ENCODE measurements around the gene C2orf68. TPM values are rescaled to one million over a fixed set of nuclear protein-coding genes. Genes with fewer than 3 reads are reported as not detected.

The C2orf68 gene
- total and polyA plus RNA-seq, 2 of the 8 experiments (the other 6 are each of a cell fraction or from before 2014, with no cell fraction given): 46.3 to 49.4 TPM

DNA sequence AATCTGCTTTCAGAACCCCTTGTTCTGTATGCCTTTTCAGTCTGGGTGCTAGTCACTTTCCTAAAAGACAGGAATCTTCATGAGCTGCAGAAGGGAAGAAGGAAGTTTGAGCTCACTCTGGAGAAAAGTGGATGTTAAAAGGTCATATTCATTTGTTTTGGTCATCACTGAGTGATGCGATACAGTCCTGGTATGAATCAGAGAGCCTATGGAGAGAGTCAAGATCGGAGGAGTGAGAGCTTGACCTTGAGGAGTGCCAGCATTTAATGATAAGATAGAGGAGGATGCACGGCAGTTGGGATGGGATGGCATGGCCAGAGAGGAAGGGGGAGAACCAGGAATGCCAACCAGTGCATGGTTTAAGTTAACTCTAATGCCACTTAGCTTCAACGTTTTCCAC is 23.8 kb upstream of the C2orf68 start:
- WGBS, 2 experiments (ENCODE audit: extremely low coverage in 1 of 2, insufficient coverage in 1 of 2, insufficient read length in 1 of 2, insufficient replicate concordance in 2 of 2, low coverage in 1 of 2, low lambda C conversion rate in 2 of 2, missing lambda C conversion rate in 1 of 2): 87% methylated on average over 4 of the region's 4 CpGs; no CpG with 5 or more reads in 1 of the 2 experiments
- Histone ChIP-seq H3K23me2 (ENCODE audit: low read depth, low read length) (no peaks in the 10 kb centered on the region), H2AFZ (ENCODE audit: low read length) (no peak overlapping the region), H3K56ac (replicated peaks; ENCODE audit: insufficient read length, low read depth, low read length) (no peak overlapping the region), H4K5ac (ENCODE audit: insufficient read length, low read depth, low read length) (no peak overlapping the region), H2BK12ac (ENCODE audit: low read depth, low read length) (no peak overlapping the region), H4K91ac (replicated peaks; ENCODE audit: insufficient read length, low read length) (no peak overlapping the region), H3K14ac (ENCODE audit: insufficient read length) (no peak overlapping the region), H3K79me1 (ENCODE audit: low read depth, low read length) (0 out of 2 replicates have a peak, but pooled peaks cover 3% of the 10 kb centered on the region), H2BK120ac (replicated peaks; ENCODE audit: low read depth, low read length) (no peak overlapping the region), H3K79me2 (ENCODE audit: control insufficient read depth in 1 of 2, insufficient read depth in 2 of 2, low read length in 2 of 2) (no peaks in the 10 kb centered on the region; a peak in 1 of 4 replicates), H3K4me3 (ENCODE audit: extremely low read depth in 1 of 4, insufficient read depth in 2 of 4, low read depth in 3 of 4, low read length in 4 of 4) (no peak overlapping the region), H3K4ac (replicated peaks; ENCODE audit: insufficient read length, low read depth, low read length) (no peak overlapping the region), H3K23ac (ENCODE audit: insufficient read length) (no peak overlapping the region), H3K27ac (ENCODE audit: low read depth, low read length) (no peak overlapping the region), H3K4me2 (ENCODE audit: insufficient read depth in 1 of 2, low read depth in 2 of 2, low read length in 2 of 2) (no peak overlapping the region), H3K36me3 (ENCODE audit: control insufficient read depth in 2 of 4, insufficient read depth in 4 of 4, low read length in 3 of 4) (peaks cover 20 to 81% (median 61%) of the 10 kb centered on the region in 4 experiments), H3K9me3 (ENCODE audit: insufficient read depth in 2 of 2, low read depth in 1 of 2, low read length in 1 of 2) (no peaks in the 10 kb centered on the region), H3K4me1 (replicated peaks in 1 of 4; ENCODE audit: control insufficient read depth in 3 of 4, insufficient read depth in 4 of 4, low read length in 3 of 4) (no peaks in the 10 kb centered on the region), H2BK15ac (ENCODE audit: low read length) (no peak overlapping the region), H3K18ac (ENCODE audit: extremely low read depth, low read length) (no peak overlapping the region), H3K27me3 (replicated peaks in 1 of 4; ENCODE audit: control insufficient read depth in 3 of 4, extremely low read depth in 1 of 4, insufficient read depth in 3 of 4, low read length in 3 of 4) (no peaks in the 10 kb centered on the region), H4K20me1 (replicated peaks in 1 of 2; ENCODE audit: control insufficient read depth in 1 of 2, insufficient read depth in 2 of 2, low read length in 2 of 2) (peaks cover 5 to 11% of the 10 kb centered on the region in 2 experiments), H4K8ac (ENCODE audit: extremely low read depth, insufficient read depth, low read length) (no peak overlapping the region), H2AK5ac (ENCODE audit: low read depth, low read length) (no peak overlapping the region), H3K9ac (replicated peaks in 1 of 4; ENCODE audit: extremely low read depth in 1 of 4, low read depth in 3 of 4, low read length in 3 of 4) (no peak overlapping the region), H2BK5ac (ENCODE audit: low read depth, low read length) (no peak overlapping the region), H2BK20ac (ENCODE audit: low read length) (no peak overlapping the region)
- CTCF ChIA-PET (ENCODE audit: partially characterized antibody): interaction anchor here (0.7 to 5.9 kb wide), 7 partner anchors 9 to 406 kb away, joined by 3 to 69 read pairs (median 4); no protein-coding TSS in a partner anchor
- no peak for DNase-seq (ENCODE audit: low read depth in 1 of 2, low spot score in 2 of 2)
- no peak for FAIRE-seq
- POLR2A ChIA-PET (ENCODE audit: partially characterized antibody): interaction anchor here (1.0 to 3.1 kb wide), 3 partner anchors 14 to 97 kb away, joined by 3 to 16 read pairs (median 4); partner anchors contain the start of genes MAT2A and TMEM150A
- TF ChIP-seq CBX5 (IDR thresholded peaks at IDR 0.05; ENCODE audit: low read depth, low read length) (no peak), SP1 (IDR thresholded peaks at IDR 0.05; ENCODE audit: low read depth, low read length) (no peak), GABPA (IDR thresholded peaks at IDR 0.05; ENCODE audit: borderline replicate concordance, insufficient read depth, low read length) (no peak), TEAD4 (IDR thresholded peaks at IDR 0.05; ENCODE audit: low read depth, low read length) (no peak), GTF2F1 (IDR thresholded peaks at IDR 0.05; ENCODE audit: borderline replicate concordance, low read depth, low read length) (no peak), BRCA1 (IDR thresholded peaks at IDR 0.05; ENCODE audit: low read depth, low read length) (no peak), BACH1 (IDR thresholded peaks at IDR 0.05; ENCODE audit: low read length) (no peak), JUN (IDR thresholded peaks at IDR 0.05; ENCODE audit: low read depth, low read length) (no peak), SP2 (IDR thresholded peaks at IDR 0.05; ENCODE audit: low read length) (no peak), EGR1 (IDR thresholded peaks at IDR 0.05; ENCODE audit: borderline replicate concordance, low read depth, low read length) (no peak)
- TF ChIP-seq, protein P1, sequence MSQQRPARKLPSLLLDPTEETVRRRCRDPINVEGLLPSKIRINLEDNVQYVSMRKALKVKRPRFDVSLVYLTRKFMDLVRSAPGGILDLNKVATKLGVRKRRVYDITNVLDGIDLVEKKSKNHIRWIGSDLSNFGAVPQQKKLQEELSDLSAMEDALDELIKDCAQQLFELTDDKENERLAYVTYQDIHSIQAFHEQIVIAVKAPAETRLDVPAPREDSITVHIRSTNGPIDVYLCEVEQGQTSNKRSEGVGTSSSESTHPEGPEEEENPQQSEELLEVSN (IDR thresholded peaks at IDR 0.05): no peak
- TF ChIP-seq, protein P2, sequence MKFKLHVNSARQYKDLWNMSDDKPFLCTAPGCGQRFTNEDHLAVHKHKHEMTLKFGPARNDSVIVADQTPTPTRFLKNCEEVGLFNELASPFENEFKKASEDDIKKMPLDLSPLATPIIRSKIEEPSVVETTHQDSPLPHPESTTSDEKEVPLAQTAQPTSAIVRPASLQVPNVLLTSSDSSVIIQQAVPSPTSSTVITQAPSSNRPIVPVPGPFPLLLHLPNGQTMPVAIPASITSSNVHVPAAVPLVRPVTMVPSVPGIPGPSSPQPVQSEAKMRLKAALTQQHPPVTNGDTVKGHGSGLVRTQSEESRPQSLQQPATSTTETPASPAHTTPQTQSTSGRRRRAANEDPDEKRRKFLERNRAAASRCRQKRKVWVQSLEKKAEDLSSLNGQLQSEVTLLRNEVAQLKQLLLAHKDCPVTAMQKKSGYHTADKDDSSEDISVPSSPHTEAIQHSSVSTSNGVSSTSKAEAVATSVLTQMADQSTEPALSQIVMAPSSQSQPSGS (IDR thresholded peaks at IDR 0.05; ENCODE audit: low read length): no peak
